ENCODE measurements around the gene RHOXF2. TPM values are rescaled to one million over a fixed set of nuclear protein-coding genes. Genes with fewer than 3 reads are reported as not detected.

Gene RHOXF2, protein sequence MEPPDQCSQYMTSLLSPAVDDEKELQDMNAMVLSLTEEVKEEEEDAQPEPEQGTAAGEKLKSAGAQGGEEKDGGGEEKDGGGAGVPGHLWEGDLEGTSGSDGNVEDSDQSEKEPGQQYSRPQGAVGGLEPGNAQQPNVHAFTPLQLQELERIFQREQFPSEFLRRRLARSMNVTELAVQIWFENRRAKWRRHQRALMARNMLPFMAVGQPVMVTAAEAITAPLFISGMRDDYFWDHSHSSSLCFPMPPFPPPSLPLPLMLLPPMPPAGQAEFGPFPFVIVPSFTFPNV
- not detected in 2 replicates for total RNA-seq

DNA sequence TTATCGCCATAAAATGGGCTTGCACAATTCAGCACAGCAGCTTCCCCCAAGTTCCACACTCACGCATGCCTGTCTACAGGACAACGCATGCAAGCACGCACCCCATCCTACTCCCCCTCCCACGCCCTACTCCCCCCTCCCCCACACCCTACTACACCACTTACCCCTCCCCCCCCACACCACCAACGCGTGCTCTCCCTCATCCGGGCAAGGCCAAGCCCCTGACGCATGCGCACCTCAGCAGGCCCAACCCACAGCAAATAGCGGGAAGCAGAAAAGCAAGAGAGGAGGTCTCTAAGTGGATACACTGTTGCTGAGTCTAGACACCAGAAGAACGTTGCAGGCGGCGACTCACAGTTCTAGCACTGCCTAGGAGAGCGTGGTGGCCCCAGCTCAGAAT, at the start of gene RHOXF2:
Gene RHOXF2, plus strand, starts transcription at position 301 of the 400 bp plus-strand sequence. CDS start 138 bp downstream, outside the sequence.

DNA sequence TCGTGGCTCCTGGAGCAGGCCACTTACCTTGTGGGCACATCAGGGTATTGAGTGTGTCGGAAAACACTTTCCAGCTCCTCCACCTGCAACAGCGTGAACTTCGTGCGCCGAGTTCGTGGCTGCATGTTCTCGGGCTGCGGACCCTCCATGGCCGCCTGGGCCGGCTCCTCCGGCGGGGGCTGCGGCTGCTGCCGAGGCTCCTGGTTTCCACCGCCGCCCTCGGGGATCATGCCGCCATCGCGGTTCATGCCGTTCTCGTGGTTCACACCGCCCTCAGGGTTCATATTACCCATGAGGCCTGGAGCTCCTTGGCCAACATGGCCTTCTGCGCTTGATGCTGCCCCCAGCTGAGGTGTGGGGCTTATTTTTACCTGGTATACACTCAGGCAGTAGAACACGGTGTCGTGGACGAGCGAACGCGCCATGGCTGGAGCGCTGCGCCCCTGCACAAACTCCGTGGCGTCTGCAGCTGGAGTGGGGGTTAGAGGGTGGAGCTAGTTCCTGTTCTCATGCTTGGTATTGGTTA, 42.9 kb upstream of the RHOXF2 start, which contains the start of gene RHOXF1:
Gene RHOXF1, minus strand, starts transcription at position 476 of the 526 bp plus-strand sequence. Its CDS starts 51 bp downstream, at position 425.

Other genes with a start within 250 kb of the RHOXF2 start
- gene NKAP, start 214.9 kb upstream of the RHOXF2 start, total RNA-seq: 2.9 and 3.1 TPM in 2 replicates
- gene RHOXF2B, start 80.9 kb upstream of the RHOXF2 start, total RNA-seq: not detected in 2 replicates
- gene RHOXF1, start 42.7 kb upstream of the RHOXF2 start, total RNA-seq: not detected in 2 replicates
- 9.9 and 17.0 TPM in 2 replicates for gene ZBTB33, start 92.2 kb downstream of the RHOXF2 start, total RNA-seq
- not detected in 2 replicates for gene TMEM255A, start 152.8 kb downstream of the RHOXF2 start, total RNA-seq
- gene ATP1B4, start 203.5 kb downstream of the RHOXF2 start, total RNA-seq: not detected in 2 replicates